RWPE2 (cell line): ENCODE measurements around the gene MAP4K1.
"Not testable (repeated sequence)": the region's sequence is repeated elsewhere in the genome, so short reads cannot be mapped to it uniquely, and the experiment has no call there.

Experiments
- ATAC-seq: fragments of 200-7000 bp; cut with Tn5 transposase; 3 replicates; pipeline ENCODE4 v1.9.1; 2021; ENCODE audit warnings: low read depth
- DNase-seq: peaks from one replicate; pipeline ENCODE4 v3.0.0-alpha.2; 2020; ENCODE audit warnings: low spot score
- H3K27ac ChIP-seq: fragments of 450-650 bp; 2 replicates; pipeline ENCODE4 v1.5.1; 2017; ENCODE audit warnings: mild to moderate bottlenecking; ENCODE audit not compliant: poor library complexity, severe bottlenecking
- H3K27me3 ChIP-seq: fragments of 250-450 bp; sonication (Bioruptor Pico); 2 replicates; pipeline ENCODE4 v1.5.1; 2021; ENCODE audit warnings: mild to moderate bottlenecking, moderate library complexity; ENCODE audit not compliant: insufficient read depth, poor library complexity, severe bottlenecking
- H3K36me3 ChIP-seq: fragments of 250-450 bp; sonication (Bioruptor Pico); 2 replicates; pipeline ENCODE4 v1.5.1; 2020; ENCODE audit warnings: low read depth, mild to moderate bottlenecking, moderate library complexity
- H3K4me1 ChIP-seq: fragments of 250-450 bp; sonication (Bioruptor Pico); 2 replicates; pipeline ENCODE4 v1.5.1; 2021; ENCODE audit warnings: mild to moderate bottlenecking, moderate library complexity; ENCODE audit not compliant: insufficient read depth, poor library complexity, severe bottlenecking
- H3K4me3 ChIP-seq: fragments of 250-450 bp; sonication (Bioruptor Pico); 2 replicates; pipeline ENCODE4 v1.5.1; 2021; ENCODE audit warnings: mild to moderate bottlenecking, moderate library complexity; ENCODE audit not compliant: severe bottlenecking
- H3K9me3 ChIP-seq: fragments of 250-450 bp; sonication (Bioruptor Pico); 2 replicates; pipeline ENCODE4 v1.5.1; 2021; ENCODE audit warnings: mild to moderate bottlenecking, moderate library complexity; ENCODE audit not compliant: severe bottlenecking
- TF ChIP-seq, protein P1 (sequence below): fragments of 450-650 bp; IDR thresholded peaks from one replicate; pipeline ENCODE4 v1.5.1; 2017; ENCODE audit warnings: mild to moderate bottlenecking, moderate library complexity; ENCODE audit not compliant: poor library complexity, severe bottlenecking

The MAP4K1 gene

DNA sequence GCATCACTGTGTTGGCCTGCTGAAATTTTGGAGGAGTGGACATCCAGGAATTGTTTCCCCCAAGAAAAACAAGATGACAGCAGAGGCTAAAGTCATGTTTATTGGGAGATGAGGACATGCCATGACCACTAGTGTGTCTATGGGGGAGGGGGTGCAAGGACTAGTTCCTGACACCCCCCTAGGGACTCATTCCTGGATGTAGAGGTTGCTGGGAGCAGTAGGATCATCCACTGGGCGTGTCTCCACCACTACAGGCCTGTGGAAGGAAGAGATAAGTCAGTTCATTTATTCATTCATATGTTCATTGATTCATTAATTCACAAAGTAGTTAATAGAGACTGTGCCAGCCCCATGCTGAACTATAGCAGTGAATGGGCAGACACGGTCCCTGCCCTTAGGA is 30.2 kb downstream of the MAP4K1 start:
- TF ChIP-seq, protein P1, sequence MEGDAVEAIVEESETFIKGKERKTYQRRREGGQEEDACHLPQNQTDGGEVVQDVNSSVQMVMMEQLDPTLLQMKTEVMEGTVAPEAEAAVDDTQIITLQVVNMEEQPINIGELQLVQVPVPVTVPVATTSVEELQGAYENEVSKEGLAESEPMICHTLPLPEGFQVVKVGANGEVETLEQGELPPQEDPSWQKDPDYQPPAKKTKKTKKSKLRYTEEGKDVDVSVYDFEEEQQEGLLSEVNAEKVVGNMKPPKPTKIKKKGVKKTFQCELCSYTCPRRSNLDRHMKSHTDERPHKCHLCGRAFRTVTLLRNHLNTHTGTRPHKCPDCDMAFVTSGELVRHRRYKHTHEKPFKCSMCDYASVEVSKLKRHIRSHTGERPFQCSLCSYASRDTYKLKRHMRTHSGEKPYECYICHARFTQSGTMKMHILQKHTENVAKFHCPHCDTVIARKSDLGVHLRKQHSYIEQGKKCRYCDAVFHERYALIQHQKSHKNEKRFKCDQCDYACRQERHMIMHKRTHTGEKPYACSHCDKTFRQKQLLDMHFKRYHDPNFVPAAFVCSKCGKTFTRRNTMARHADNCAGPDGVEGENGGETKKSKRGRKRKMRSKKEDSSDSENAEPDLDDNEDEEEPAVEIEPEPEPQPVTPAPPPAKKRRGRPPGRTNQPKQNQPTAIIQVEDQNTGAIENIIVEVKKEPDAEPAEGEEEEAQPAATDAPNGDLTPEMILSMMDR, result no peak
- Histone ChIP-seq H3K27ac (no peak overlapping the region), H3K27me3 (no peaks in the 10 kb centered on the region), H3K4me3 (no peak overlapping the region), H3K9me3 (no peaks in the 10 kb centered on the region), H3K36me3 (no peaks in the 10 kb centered on the region), H3K4me1 (no peaks in the 10 kb centered on the region)
- DNase-seq (no peak), ATAC-seq (no peak)

DNA sequence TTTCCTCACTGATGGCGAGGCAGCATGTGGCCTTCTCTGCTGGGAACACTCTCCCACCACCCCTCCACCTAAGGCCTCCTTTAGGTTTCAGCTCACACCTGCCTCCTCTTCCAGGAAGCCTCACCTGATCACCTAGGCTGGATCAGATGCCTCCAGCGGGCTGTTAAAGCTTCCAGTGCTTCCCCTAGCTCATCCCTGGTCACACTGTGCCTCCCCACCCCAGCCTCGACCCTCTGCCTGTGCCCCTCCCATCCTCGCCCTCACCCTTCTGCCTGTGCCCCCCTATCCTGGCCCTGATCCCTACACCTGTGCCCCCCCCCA is 33.8 kb downstream of the MAP4K1 start:
- TF ChIP-seq, protein P1, result no peak
- no peaks in the 10 kb centered on the region for H3K9me3 ChIP-seq
- no peaks in the 10 kb centered on the region for H3K27me3 ChIP-seq
- no peaks in the 10 kb centered on the region for H3K36me3 ChIP-seq
- no peak overlapping the region for H3K4me3 ChIP-seq
- ATAC-seq, result no peak
- no peak for DNase-seq
- no peak overlapping the region for H3K27ac ChIP-seq
- no peaks in the 10 kb centered on the region for H3K4me1 ChIP-seq

DNA sequence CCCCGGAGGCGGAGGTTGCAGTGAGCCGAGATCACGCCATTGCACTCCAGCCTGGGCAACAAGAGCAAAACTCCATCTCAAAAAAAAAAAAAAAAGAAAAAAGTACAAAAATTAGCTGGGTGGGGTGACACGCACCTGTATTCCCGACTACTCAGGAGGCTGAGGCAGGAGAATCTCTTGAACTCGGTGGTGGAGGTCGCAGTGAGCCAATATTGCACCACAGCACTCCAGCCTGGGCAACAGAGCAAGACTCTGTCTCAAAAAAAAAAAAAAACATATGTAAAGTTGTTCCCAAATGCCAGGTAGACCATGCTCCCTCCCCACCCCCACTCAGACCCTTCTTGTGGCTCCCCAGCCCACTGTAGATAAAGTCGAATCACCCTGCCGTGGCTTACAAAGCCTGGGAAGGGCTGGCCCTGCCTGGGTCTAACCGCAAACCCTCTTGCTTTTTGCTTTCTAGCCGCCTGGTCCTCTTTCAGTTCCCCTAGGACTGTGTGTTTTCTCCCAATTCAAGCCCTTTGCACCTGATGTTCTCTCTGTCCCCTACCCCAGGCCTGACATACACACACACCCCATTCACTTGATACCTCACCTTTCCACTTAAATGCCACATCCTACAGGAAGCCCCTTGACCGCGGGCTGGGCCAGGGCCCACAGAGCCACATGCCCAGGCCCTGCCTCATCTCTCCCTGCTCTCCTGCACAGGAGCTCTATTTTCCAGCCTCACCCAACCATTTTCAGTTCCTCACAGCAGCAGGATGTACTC is 34.4 kb downstream of the MAP4K1 start:
- ATAC-seq (no peak), DNase-seq (no peak)
- Histone ChIP-seq H3K27ac (no peak overlapping the region), H3K9me3 (no peaks in the 10 kb centered on the region), H3K4me1 (no peaks in the 10 kb centered on the region), H3K36me3 (no peaks in the 10 kb centered on the region), H3K4me3 (no peak overlapping the region), H3K27me3 (no peaks in the 10 kb centered on the region)
- TF ChIP-seq, protein P1, result no peak

DNA sequence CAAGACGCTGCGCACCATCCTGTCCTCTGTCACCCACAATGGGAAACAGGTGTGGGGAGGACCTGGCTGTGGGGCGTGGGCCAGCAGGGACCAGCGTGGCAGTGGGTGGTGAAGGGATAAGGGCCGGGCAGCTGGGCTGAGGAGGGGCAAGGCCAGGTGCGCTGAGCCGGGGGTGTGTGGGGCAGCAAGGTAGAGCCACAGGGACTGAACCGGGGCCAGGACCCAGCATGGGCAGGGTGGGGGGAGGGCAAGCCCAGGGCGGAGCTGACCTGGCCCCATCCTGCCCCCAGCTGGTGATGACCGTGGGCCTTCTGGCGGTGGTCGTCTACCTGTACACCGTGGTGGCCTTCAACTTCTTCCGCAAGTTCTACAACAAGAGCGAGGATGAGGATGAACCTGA is 37.7 kb downstream of the MAP4K1 start:
- H3K27ac ChIP-seq, result no peak overlapping the region
- ATAC-seq, result no peak
- TF ChIP-seq, protein P1, result no peak
- H3K27me3 ChIP-seq, result no peaks in the 10 kb centered on the region
- H3K4me3 ChIP-seq, result no peak overlapping the region
- DNase-seq, result no peak
- H3K9me3 ChIP-seq, result no peaks in the 10 kb centered on the region
- H3K36me3 ChIP-seq, result no peaks in the 10 kb centered on the region
- no peaks in the 10 kb centered on the region for H3K4me1 ChIP-seq

DNA sequence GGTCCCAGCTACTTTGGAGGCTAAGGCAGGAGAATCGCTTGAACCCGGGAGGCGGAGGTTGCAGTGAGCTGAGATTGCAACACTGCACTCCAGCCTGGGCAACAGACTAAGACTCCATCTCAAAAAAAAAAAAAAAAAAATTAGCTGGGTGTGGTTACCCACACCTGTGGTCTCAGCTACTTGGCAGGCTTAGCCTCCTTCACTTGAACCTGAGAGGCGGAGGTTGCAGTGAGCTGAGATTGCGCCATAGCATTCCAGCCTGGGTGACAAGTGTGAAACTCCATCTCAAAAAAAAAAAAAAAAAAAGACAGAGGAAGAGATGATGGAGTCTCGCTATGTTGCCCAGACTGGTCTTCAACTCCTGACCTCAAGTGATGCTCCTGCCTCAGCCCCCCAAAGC is 38.4 kb downstream of the MAP4K1 start:
- not testable (repeated sequence) for H3K9me3 ChIP-seq, H3K36me3 ChIP-seq, DNase-seq, H3K27me3 ChIP-seq, H3K4me1 ChIP-seq, H3K27ac ChIP-seq, H3K4me3 ChIP-seq
- peak; percentile 74 for ATAC-seq
